HG03520 (cell line): ENCODE measurements around the gene IFFO2.

Experiments used
- ATAC-seq: cut with Tn5 transposase; IDR thresholded peaks from one replicate; pipeline ENCODE4 v1.9.1; 2021; ENCODE audit warnings: mild to moderate bottlenecking, moderate library complexity; ENCODE audit not compliant: unreplicated experiment

IFFO2 gene

DNA sequence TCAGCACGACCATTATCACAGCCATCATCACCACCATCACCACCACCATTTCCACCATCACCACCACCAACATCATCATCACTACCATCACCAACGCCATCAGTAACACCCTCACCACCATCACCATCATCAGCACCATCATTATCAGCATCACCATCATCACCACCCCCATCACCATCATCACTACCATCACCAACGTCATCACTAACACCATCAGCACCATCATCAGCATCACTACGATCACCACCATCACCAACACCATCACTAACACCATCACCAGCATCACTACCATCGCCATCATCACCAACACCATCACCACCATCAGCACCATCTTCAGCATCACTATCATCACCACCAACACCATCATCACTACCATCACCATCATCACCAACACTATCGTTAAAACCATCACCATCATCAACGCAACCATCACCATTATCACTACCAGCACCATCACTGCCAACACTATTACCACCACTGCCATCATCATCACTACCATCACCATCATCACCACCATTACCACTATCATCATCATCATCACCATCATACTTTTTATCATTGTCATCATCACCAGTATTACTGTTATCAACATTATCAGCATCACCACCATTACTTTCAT lies 98.3 kb downstream of the IFFO2 start:
- no peak for ATAC-seq

DNA sequence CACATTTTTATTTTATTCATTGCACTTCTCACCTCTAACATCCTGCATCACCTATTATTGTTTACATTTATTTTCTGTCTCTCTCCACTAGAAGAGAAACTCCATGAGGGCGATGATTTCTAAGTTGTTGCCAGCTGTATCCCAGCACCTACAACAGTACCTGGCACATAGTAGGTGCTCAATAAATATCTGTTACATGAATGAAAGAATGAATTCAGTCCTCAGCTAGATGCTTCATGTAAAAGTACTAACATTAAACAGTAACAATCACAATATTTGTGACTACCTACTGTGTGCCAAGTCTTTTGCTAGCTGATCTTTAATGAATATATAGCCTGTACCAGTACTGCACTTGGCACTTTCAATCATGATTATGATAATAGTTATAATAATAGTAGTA lies 100.0 kb downstream of the IFFO2 start:
- ATAC-seq: no peak

DNA sequence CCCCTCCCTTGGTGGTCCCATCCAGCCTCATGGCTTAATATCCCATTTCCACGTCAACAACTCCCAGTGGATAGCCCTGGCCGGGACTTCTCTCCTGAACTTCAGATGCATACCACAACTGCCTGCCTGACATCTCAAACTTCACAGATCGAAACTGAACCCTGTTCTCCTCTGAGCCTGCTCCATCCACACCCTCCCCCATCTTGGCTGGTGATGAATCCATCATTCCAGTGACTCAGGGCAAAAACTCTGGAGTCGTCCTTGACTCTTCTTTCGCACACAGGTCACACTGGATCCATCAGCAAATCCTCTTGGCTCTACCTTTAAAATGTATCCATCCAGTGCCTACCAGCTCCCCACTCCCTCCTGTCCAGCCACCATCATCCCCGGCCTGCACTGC lies 100.9 kb downstream of the IFFO2 start:
- ATAC-seq: no peak

DNA sequence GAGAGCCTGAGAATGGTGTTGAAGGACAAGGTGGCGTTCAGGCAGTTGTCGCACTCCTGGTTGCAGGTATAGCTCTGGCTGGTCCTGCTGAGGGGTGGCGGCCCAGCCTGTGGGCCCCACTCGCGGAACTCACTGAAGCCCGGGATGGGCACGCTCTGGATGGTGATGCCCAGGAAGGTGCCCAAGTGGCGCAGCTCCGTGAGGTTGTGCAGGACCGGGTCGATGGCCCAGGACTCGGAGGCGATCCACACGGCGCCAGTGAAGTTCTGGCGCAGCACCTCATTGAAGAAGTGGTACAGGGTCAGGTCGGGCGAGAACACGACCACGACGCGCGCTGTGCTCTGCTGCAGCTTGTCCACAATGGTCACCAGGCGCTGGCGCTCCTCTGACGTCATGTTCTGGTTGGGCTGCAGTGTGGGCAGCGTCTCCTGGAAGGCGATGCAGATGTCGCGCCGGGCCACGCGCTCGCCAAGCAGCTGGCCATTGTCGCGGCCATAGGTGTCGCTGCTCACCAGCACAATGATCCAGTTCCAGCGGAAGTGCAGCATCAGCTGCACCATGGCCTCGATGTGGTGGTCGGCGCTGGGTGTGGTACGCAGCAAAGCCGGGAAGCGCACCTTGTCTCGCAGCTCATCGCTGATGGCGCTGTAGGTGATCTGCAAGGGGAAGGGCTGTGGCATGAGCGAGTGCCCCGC lies 102.0 kb downstream of the IFFO2 start:
- no peak for ATAC-seq
